K562 (cell line): ENCODE measurements around the gene LETM1. TPM values are rescaled to one million over a fixed set of nuclear protein-coding genes. Genes with fewer than 3 reads are reported as not detected.

Experiments
- HNRNPLL ChIP-seq: fragments of 200-400 bp; formaldehyde crosslinking; IDR thresholded peaks from 2 replicates; pipeline ENCODE4 v1.6.1; 2017; ENCODE audit warnings: low read length, low read depth, mild to moderate bottlenecking; ENCODE audit not compliant: poor library complexity, severe bottlenecking
- POLR2B ChIP-seq: fragments of 450-650 bp; IDR thresholded peaks from 2 replicates; pipeline ENCODE4 v1.6.1; 2018; ENCODE audit warnings: low read depth; ENCODE audit not compliant: partially characterized antibody
- UBTF ChIP-seq, 2 experiments: IDR thresholded peaks; 2 replicates each; pipeline ENCODE4 v1.6.1; 2012; ENCODE audit warnings: improper control_type of control experiment in 2 of 2, low read depth in 2 of 2, low read length in 2 of 2, borderline replicate concordance in 1 of 2
- polyA plus RNA-seq, 8 experiments: library from polyadenylated mRNA; depleted of rRNA in 4 of 8; stranded (reverse) in 5 of 8; unstranded in 3 of 8; fragments of >200 nt; fragmentation: Nextera tagmentation in 2 of 8; fragmentation: Illumina TruSeq in 1 of 8; extraction: Ambion mirVana in 2 of 8; extraction: Trizol in 1 of 8; gene quantifications; 2 replicates each; pipeline versions ENCODE4 v1.2.1 to v1.2.3, GENCODE V29; 2011 to 2014; ENCODE audit warnings: inconsistent platforms in 1 of 8, missing spikeins in 1 of 8
- total RNA-seq, 7 experiments: library from RNA; depleted of rRNA in 6 of 7; stranded (reverse); fragments of >200 nt in 6 of 7; fragmentation: Illumina TruSeq in 2 of 7; extraction: Trizol in 2 of 7; gene quantifications; 2 replicates each; pipeline versions ENCODE4 v1.2.1 to v1.2.3, GENCODE V29; 2011 to 2021; ENCODE audit warnings: low replicate concordance in 1 of 7
- TF ChIP-seq, protein P1 (sequence below), 2 experiments: fragments of 450-650 bp in 1 of 2; sonication (generic) in 1 of 2; formaldehyde crosslinking in 1 of 2; IDR thresholded peaks; 2 replicates each; pipeline versions ENCODE4 v1.7.1 to v1.9.0; 2016 to 2022; ENCODE audit warnings: inconsistent platforms in 1 of 2, mild to moderate bottlenecking in 1 of 2, missing genetic modification reagents in 1 of 2

Gene LETM1
- total and polyA plus RNA-seq, 9 of the 15 experiments (the other 6 are each of a cell fraction or from before 2014, with no cell fraction given) = 3.9 to 109 (median 35.0) TPM

- TF ChIP-seq, protein P1, sequence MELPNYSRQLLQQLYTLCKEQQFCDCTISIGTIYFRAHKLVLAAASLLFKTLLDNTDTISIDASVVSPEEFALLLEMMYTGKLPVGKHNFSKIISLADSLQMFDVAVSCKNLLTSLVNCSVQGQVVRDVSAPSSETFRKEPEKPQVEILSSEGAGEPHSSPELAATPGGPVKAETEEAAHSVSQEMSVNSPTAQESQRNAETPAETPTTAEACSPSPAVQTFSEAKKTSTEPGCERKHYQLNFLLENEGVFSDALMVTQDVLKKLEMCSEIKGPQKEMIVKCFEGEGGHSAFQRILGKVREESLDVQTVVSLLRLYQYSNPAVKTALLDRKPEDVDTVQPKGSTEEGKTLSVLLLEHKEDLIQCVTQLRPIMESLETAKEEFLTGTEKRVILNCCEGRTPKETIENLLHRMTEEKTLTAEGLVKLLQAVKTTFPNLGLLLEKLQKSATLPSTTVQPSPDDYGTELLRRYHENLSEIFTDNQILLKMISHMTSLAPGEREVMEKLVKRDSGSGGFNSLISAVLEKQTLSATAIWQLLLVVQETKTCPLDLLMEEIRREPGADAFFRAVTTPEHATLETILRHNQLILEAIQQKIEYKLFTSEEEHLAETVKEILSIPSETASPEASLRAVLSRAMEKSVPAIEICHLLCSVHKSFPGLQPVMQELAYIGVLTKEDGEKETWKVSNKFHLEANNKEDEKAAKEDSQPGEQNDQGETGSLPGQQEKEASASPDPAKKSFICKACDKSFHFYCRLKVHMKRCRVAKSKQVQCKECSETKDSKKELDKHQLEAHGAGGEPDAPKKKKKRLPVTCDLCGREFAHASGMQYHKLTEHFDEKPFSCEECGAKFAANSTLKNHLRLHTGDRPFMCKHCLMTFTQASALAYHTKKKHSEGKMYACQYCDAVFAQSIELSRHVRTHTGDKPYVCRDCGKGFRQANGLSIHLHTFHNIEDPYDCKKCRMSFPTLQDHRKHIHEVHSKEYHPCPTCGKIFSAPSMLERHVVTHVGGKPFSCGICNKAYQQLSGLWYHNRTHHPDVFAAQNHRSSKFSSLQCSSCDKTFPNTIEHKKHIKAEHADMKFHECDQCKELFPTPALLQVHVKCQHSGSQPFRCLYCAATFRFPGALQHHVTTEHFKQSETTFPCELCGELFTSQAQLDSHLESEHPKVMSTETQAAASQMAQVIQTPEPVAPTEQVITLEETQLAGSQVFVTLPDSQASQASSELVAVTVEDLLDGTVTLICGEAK (IDR thresholded peaks at IDR 0.05) = peak; percentile 86
- TF ChIP-seq, protein P1 (CRISPR knock-in tag; IDR thresholded peaks at IDR 0.05) = no peak
- peak; percentile 44 to 87; a peak in 2 of 4 replicates for TF ChIP-seq UBTF (IDR thresholded peaks at IDR 0.05; ENCODE audit: borderline replicate concordance in 1 of 2, low read depth in 2 of 2, low read length in 2 of 2)
- TF ChIP-seq HNRNPLL = peak; percentile 45
- TF ChIP-seq POLR2B = peak; percentile 65
Measured at GRCh38 chr4:1856071-1856942, at the start of gene LETM1 (continued).
